Fibroblast of skin of left quadriceps (primary cell): ENCODE data around the gene CHKA.

ENCODE experiments used
- DNase-seq, 2 experiments: peaks; one replicate each; pipeline ENCODE4 v3.0.0-alpha.2; 2013; ENCODE audit warnings: low read depth in 2 of 2

Gene CHKA

GRCh38 chr11:68121067-68121899, at the start of gene CHKA:
TSS of gene CHKA (minus strand) at chr11:68121388. CDS start at chr11:68121177, 211 bp downstream.
- DNase-seq = peak; percentile 77 to 81

- no peak for DNase-seq
Measured at GRCh38 chr11:68169442-68169841, 48.3 kb upstream of the CHKA start.

GRCh38 chr11:68168694-68169093, 47.5 kb upstream of the CHKA start:
- no peak for DNase-seq

GRCh38 chr11:68167474-68167873, 46.3 kb upstream of the CHKA start:
- no peak for DNase-seq

- DNase-seq = no peak
Measured at GRCh38 chr11:68166969-68167368, 45.8 kb upstream of the CHKA start.

- DNase-seq = no peak
Measured at GRCh38 chr11:68165601-68166000, 44.4 kb upstream of the CHKA start.

GRCh38 chr11:68164437-68164836, 43.2 kb upstream of the CHKA start:
- DNase-seq = no peak

- no peak for DNase-seq
Measured at GRCh38 chr11:68163691-68164090, 42.5 kb upstream of the CHKA start.

GRCh38 chr11:68160100-68160695, 39.0 kb upstream of the CHKA start:
- DNase-seq = no peak

GRCh38 chr11:68159665-68160064, 38.5 kb upstream of the CHKA start:
- no peak for DNase-seq

GRCh38 chr11:68159161-68159560, 38.0 kb upstream of the CHKA start:
- no peak for DNase-seq

- DNase-seq = no peak
Measured at GRCh38 chr11:68158580-68158979, 37.4 kb upstream of the CHKA start.

- no peak for DNase-seq
Measured at GRCh38 chr11:68153742-68154141, 32.6 kb upstream of the CHKA start.

GRCh38 chr11:68150037-68150436, 28.8 kb upstream of the CHKA start:
- DNase-seq = no peak

GRCh38 chr11:68149417-68149816, 28.2 kb upstream of the CHKA start:
- no peak for DNase-seq

- no peak for DNase-seq
Measured at GRCh38 chr11:68148879-68149278, 27.7 kb upstream of the CHKA start.

- no peak for DNase-seq
Measured at GRCh38 chr11:68148071-68148805, 27.1 kb upstream of the CHKA start.

- no peak for DNase-seq
Measured at GRCh38 chr11:68146704-68147474, 25.7 kb upstream of the CHKA start.

- no peak for DNase-seq
Measured at GRCh38 chr11:68146010-68146540, 24.9 kb upstream of the CHKA start.

- no peak for DNase-seq
Measured at GRCh38 chr11:68145120-68145866, 24.1 kb upstream of the CHKA start.

GRCh38 chr11:68143310-68143689, 22.1 kb upstream of the CHKA start:
- DNase-seq = no peak
